HG02885 (cell line): ENCODE measurements around the gene NF2.

Source experiments
- ATAC-seq: cut with Tn5 transposase; IDR thresholded peaks from one replicate; pipeline ENCODE4 v1.9.1; 2021; ENCODE audit warnings: mild to moderate bottlenecking; ENCODE audit not compliant: unreplicated experiment, poor library complexity

The NF2 gene

GRCh38 chr22:29628996-29629902, 25.8 kb downstream of the NF2 start:
- ATAC-seq = no peak

DNA sequence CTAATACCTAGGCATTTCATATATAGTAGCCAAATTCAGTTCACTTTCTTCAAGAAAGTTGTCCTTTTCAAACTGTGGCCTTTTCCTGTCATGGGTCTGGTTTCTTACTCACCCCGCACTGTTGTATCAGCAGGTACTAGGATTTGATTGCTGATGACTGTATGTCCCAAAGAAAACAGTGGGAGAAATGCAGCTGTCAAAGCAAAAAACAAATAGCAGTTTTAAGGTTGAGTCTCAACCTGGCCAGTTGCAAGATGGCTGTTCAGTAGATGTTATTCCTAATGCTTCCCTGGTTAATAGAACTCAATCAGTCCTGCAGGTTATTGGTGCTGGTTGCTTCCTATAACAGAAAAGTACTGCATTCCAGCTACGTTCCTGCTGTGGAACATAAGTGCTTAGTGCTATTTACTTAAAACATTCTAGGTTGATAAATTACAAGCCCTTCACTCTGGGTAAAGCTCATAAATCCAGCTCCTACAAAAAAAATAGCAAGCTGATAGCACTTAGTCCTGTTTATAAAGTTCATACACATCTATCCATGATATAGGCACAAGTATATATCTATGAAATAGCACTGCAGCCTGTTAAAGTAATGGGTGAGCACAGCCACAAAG, 26.6 kb downstream of the NF2 start:
- no peak for ATAC-seq

- ATAC-seq = no peak
Observed at GRCh38 chr22:29630987-29631386, 27.6 kb downstream of the NF2 start.

GRCh38 chr22:29631725-29632124, 28.3 kb downstream of the NF2 start:
- ATAC-seq = no peak

DNA sequence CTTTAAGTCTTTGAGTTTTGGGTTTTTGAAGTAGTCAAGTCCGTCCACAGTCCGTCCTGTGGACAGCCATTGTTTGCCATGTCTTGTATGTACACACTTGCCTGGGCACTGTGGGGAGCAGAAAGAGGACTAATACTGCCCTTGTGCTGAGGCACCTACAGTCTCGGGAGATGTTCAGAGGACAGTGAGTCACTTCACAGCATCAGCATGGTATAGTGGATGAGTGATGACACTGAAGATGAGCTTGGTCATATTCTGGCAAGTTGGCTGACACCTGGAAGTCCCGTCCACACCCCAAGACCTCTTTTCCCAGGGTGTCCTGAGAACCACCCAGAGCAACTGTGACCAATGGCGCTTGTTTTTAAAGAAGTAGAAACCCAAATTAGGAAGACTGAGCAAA, 29.2 kb downstream of the NF2 start:
- no peak for ATAC-seq

GRCh38 chr22:29633514-29634312, 30.3 kb downstream of the NF2 start:
- ATAC-seq = no peak

GRCh38 chr22:29634847-29635246, 31.4 kb downstream of the NF2 start:
- ATAC-seq = no peak

DNA sequence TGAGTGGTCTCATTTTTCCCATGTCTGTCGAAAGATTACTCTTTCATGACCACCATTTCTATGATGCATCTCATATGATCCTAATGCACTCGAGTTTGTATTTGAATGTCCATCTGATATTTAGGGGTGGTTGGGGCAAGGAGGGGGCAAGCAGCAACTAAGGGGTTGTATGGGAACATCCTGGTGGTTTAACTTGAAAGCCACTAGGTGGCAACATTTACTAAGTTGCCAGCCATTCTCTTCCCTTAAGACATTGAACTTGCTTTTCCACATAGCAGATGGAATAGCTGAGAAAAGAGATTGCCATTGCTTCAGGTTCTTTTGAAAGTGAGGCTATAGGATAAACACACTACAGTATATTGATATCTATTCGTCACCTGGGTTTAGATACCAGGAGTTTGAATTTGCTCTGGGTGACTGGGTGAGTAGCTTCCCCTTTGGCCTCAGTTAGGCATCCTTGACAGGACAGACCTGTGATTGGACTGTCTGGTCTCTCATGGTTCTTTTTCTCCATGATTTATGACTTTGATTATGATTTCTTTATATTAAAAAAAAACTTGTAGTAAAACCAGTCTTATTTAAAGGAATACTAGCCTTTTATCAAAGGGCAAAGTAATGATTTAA, 32.4 kb downstream of the NF2 start:
- ATAC-seq = no peak

DNA sequence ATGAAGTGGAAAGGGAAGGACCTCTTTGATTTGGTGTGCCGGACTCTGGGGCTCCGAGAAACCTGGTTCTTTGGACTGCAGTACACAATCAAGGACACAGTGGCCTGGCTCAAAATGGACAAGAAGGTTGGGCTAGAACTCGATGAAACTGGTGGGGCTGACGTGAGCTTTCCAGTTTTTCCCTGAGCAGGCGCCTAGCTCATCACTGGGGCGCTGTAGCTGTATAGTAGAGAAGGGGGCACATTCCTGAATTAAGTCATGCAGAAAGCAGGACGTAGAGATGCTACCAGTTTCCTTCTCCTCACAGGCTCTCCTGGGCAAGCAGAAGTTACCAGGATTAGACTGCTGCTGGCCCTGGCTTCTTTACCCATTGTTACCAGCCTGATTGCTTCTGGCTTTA, 33.3 kb downstream of the NF2 start:
- ATAC-seq = no peak

DNA sequence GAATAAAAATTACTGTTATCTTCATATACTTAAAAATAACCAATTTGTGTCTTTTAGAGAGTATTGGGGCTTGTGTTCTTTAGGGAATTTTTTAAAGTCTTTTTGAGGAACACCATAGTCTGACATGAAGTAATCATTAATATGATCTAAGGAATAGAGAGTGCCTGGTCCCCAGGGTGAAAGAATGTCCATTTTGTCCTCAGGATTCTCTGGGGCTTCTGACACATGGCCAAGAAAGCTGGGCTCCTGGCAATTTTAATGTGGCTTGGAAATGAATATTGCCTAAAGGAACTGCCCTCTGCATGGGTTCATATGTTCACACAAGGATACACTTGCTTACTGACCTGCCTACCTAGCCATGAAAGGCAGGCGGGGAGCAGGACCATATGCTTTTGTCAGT, 33.7 kb downstream of the NF2 start:
- no peak for ATAC-seq

DNA sequence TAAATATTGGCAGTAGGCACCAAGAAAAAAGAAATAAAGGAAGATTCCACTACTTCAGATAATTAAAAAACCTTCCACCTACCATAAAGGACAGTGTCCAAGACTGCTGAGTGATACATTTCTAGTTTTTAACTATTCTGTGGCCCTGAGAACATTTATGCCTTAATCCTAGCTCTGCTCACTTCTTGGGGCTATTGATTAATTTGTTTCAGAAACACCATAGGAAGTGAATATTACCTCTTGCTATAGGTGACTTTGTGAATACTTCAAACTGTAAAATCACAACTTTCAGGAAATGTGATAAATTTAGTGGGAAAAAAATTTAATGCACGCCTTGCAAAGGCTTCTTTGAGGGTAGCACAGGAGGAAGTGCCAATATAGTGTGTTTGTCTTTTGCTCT, 35.2 kb downstream of the NF2 start:
- ATAC-seq = no peak

- no peak for ATAC-seq
Observed at GRCh38 chr22:29639096-29639495, 35.7 kb downstream of the NF2 start.

DNA sequence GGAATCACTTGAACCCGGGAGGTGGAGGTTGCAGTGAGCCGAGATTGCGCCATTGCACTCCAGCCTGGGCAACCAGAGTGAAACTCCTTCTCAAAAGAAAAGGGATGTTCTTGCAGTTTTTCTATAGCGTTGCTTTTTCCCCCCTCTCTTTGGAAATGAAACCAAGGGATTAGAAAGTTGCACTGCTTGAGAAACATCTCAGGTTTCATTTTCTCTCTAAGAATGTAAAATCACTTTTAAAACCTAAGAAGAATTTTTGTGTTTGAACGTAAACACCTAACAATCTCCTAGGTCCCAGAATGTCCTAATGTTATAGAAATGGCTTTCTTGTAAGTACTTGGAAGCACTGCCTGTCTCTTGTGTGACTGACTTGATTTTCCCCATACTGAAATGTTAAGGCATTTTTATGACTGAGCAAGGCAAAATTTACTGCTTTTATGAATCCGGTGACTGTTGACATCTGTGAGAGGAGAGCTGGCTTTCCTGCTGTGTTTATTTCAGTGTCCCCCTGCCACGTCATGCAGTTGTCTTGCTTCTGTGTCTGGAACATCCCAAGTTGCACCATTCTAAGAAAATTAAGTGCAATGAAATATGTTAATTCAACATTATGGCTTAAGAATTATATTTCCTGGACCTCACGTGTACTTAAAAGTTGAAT, 37.7 kb downstream of the NF2 start:
- ATAC-seq = no peak

DNA sequence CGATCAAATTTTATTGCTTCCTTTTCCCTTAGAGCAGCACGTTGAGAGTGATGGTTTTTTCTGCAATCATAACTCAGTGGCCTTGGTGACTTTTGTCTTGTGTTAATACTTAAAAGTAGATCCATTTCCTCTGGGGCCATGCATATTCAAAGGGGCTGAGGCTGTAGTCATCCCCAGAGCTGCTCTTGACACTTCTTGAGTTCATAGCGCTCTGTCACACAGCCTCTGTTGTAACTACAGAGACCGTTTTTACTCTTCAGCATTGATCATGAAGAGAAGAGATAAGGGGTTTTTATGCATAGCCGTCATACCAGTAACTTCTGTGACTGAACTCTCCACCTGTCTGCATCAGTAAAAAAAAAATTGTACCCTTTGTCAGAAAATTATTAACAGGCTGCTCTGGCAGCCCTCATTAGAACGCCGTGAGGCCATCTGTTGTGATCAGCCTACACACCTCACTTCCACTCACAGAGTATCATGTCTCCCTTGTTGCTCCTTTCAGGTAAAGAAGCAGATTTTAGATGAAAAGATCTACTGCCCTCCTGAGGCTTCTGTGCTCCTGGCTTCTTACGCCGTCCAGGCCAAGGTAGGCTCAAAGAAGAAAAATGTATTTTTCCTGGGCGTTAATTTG, 38.4 kb downstream of the NF2 start:
- no peak for ATAC-seq

- ATAC-seq = no peak
Observed at GRCh38 chr22:29642694-29643093, 39.3 kb downstream of the NF2 start.

DNA sequence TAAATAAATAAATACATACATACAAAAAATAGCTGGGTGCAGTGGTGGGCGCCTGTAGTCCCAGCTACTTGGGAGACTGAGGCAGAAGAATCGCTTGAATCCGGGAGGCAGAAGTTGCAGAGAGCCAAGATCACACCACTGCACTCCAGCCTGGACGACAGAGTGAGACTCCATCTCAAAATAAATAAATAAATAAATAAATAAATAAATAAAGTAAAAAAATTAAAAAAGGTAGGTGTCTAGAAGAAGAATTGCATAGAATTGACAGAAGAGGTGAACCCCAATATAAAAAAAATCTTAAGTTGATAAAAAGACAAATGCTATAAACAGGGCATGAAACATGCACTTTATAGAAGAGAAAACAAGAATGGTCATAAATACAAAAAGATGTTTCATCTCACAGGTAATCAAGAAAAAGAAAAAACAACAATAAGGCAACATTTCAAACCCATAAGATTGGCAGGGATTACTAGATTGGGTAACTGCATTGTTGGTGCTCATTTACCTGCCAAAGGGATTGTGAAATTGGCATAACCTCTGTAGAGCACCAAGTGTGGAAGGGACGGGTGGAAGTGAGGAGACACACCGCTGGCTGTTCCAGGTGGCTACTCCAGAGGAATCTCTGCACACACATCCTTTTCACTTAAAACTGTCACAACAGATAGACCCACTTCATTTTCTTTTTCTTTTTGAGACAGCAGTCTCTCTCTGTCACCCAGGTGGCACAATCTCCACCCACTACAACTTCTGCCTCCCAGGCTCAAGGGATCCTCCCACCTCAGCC, 44.7 kb downstream of the NF2 start:
- ATAC-seq = no peak

DNA sequence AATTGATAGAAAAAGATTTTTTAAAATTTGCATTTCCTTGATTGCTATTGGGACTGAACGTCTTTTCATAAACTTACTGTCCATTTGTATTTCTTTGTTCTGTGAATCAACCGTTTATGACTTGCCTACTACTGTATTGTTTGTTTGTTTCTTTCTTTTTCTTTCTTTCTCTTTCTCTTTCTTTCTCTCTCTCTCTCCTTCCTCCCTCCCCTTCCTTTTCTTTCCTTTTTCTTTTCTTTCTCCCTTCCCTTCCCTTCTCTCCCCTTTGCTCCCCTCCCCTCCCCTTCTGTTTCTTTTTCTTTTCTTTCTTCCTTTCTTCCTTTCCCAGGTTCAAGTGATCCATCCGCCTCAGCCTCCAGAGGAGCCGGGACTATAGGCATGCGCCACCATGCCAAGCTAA, 46.9 kb downstream of the NF2 start:
- no peak for ATAC-seq

DNA sequence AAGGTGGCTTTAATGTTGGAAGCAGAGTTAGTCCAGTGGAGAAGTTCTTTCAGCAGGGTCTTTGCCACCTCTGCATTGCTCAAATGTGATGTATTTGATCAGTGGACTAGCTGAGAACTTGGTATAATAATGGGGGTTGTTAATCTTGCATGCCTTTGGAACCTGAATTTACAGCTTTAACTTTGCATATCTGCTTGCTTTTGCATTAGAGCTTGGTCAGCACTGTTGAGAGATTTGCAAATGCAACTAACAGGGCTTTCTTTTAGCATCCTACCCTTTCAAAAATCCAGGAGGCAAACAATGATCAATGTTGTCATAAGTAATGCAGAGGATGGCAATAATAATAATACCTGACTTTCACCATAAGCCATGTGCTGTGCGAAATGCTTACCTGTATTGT, 48.2 kb downstream of the NF2 start:
- ATAC-seq = no peak

DNA sequence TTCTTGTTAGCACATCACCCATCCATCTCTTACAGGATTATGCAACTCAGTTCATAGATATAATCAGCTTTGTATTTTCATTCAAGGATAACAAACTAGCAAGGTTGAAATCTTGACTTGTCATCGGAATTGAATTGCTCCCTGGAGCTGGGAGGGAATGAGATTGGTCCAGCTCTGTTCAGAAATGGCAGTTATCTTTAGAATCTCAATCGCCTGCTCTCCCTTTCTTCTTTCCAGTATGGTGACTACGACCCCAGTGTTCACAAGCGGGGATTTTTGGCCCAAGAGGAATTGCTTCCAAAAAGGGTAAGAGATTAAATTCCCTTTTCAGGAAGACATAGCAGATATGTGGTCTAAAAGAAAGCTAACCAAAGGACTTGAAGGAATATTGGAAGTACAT, 51.0 kb downstream of the NF2 start:
- no peak for ATAC-seq
